HG03558 (cell line): Measurements from ENCODE around the gene TCF4.

ENCODE experiments used
- ATAC-seq: cut with Tn5 transposase; IDR thresholded peaks from one replicate; pipeline ENCODE4 v1.9.1; 2021; ENCODE audit warnings: moderate number of reproducible peaks; ENCODE audit not compliant: unreplicated experiment; ENCODE audit errors: extremely low read depth

The TCF4 gene

GRCh38 chr18:55510809-55511208 lies 77.2 kb downstream of the TCF4 start:
- no peak for ATAC-seq

GRCh38 chr18:55509631-55510324 lies 78.2 kb downstream of the TCF4 start:
- peak; percentile 86 for ATAC-seq

DNA sequence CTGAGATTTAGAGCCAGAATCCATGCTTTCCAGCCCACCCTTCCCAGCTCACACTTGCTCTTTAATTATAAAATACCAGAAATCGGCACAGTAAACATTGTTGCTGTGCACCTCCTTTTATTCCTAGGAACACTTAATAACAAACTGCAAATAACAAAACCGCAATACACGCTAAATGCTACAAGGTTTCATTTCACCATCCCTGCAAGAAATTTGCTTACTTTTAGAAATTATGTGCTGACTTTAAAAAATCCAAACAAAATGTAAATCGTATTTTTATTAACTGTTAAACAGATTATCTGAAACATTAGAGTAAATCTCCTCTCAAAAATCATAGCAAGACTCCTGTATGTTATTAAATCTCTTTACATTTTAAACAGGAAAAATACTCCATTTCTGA lies 79.3 kb downstream of the TCF4 start:
- no peak for ATAC-seq

DNA sequence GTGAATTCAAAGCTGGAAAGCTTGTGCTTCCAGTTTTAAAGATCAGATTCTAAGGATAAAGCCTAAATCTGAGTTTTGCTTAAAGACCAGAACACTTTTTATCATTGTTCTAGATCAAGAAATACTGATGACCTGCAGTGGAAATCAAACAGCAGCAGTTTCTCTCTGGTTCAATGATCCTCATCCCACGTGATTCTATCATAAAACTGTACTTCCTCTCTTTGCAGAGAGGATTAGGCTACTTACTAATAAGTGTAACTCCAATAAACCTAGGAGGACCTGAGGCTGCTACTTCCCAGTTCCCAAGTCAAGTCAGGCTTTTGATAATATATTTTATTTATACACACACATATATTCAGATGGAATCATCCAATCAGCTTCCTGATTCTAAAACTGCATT lies 81.9 kb downstream of the TCF4 start:
- no peak for ATAC-seq

- ATAC-seq, result no peak
Observed at GRCh38 chr18:55504808-55505207, 83.2 kb downstream of the TCF4 start.

DNA sequence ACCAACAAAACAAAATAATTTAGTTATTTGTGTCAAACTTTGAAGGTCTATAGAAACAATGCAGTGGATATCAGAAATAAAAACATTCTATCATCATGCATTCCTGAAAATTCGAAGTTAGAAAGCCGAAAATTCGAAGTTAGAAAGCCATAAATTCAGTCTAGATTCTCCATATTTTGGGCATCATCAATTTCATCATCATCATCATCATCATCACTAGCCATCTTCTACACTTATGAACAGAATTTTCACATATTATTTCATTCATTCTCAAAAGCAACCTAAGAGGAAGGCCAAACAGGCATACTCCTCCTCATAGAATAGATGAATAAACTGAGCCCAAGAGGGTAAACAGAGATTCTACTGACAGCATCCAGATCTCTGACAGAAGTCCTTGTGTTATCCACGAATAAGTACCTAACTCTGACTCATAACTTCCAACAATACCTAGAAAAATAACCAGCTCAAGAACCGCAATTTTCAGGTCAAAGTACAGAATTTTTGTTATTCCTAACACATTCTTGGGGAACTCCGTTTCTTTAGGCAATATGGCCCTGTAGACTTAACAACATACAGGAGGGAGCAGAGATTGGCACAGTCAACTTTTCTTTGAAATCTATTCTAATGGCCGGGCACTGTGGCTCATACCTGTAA lies 84.7 kb downstream of the TCF4 start:
- no peak for ATAC-seq

- no peak for ATAC-seq
Observed at GRCh38 chr18:55501982-55502710, 85.8 kb downstream of the TCF4 start.

GRCh38 chr18:55501579-55501978 lies 86.4 kb downstream of the TCF4 start:
- ATAC-seq, result no peak

DNA sequence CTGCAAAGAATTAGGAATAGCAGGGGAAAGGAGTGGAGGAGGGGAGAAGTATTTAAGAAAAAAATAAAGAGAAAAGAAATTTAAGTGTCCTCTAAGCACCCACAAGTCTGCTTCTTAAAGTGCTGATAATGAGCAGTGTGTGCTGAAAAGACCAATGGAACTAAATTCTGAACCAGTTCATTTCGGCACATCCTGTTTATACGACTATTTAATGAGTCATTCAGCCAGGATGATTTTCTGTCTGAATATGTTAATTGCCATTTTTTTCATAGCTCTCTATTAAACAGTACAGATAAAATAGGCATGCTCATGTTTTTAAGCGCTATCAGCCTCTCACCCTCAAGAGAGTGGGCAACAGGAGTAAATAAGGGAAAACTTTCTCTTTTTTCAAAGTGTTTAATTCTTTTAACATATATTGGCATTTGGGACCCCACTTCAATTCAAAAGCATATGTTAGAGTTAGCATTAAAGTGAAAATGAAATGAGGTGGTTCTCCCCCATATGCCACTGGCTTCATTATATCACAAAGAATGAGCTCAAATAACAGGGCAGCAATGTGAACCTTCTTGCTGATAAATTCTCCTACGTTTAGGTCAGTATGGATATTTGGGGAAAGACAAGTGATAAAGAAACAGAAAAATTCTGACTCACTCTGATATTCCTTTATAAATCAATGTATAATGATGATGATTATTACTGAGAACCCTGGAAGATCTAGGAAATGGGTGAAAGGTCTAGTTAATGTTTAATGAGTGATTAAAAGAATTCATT lies 87.5 kb downstream of the TCF4 start:
- ATAC-seq, result no peak

DNA sequence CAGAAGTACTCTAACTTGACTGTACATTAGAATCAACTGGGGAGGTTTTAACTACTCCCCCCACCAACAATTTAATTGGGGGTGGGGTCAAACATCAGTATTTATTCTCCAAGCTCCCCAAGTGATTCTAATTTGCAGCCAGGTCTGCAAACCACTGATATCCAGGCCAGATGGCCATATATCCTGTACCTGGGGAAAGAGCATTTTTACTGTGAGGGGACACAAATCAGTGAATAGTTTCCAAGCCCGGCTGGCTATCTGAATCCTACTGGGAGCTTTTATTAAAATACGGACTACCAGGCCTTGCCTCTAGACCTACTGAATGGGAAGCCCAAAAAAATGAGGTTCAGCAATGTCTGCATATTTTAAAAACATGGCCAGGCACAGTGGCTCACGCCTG lies 88.5 kb downstream of the TCF4 start:
- ATAC-seq, result no peak

DNA sequence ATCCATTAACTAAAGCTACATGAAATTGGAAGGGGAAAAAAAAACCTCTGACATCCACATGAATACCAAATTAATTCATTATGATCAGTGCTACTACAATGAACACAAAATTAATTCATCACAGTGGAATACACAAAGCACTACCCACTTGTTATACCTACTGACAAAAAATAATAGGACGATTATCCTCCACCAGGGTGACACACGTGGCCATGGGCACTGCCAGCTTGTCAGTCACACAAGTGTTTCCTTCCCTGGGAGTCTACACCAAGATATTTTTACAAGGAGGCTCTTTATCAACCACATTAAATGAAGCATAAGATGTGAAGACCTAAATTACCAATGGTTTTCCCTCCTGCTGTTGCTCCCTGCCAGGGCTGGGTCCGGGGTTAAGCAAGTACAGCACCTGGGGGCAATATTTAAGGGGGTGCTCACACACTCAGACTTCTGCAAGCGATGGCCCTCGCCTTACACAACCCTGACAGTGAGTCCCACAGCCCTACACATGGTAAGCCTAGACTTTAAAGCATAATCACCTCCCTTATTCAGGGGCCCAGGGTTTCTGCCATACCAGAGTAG lies 90.1 kb downstream of the TCF4 start:
- no peak for ATAC-seq

DNA sequence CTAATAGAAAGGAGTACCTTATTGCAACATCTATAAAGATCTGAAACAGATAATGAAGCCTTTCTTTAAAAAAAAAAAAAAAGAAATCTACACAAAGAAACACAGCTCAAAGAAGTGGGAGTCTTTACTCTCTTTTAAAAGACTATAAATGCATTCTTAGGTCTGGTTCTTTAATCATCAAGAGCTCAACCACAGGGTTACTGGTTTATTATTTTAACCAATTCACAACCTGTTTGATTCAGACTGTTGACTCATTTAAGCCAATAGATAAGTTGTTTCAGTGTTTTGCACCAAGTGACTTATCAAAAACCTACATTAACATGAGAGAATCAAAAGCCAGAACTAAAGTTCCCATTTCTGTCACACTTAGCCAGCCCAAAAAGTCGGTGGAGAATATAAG lies 93.1 kb downstream of the TCF4 start:
- ATAC-seq, result no peak

DNA sequence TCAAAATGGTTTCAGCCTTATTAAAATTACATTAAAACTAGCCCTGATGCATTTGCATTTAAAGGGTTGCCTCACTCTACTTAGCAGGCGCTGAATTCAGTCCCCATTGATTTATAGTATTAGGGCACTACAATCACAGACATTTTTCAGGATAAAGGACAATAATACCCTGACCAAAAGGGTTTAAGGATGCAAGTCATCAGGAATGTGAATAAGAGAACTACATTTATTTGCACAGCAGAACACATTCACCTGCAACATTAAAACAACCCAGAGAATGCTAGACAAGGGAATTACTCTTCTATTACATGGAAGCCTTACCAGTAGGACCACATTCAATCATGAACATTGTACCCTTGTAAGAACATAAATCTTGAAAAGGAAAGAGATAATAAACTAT lies 93.6 kb downstream of the TCF4 start:
- ATAC-seq, result no peak

DNA sequence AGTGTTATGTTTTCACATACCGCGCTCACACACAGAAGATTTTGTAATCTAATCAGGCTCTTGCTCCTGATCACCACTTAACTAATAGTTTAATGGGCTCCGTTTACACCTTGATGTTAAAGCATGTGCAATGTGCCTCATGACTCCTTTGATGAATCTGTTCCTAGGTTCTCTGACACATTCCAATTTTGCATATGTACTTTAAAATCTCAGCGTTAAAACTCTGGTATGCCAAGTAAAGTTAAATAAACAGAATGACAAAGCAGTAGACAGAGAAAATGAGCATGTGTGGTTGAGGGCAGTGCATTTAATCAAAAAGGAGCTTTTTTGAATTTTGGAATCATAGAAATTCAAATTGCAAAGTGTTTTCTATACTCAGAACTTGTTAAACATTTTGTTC lies 96.4 kb downstream of the TCF4 start:
- no peak for ATAC-seq

- peak; percentile 56 for ATAC-seq
Observed at GRCh38 chr18:55489034-55489986, 98.7 kb downstream of the TCF4 start.

- no peak for ATAC-seq
Observed at GRCh38 chr18:55488473-55488872, 99.5 kb downstream of the TCF4 start.

DNA sequence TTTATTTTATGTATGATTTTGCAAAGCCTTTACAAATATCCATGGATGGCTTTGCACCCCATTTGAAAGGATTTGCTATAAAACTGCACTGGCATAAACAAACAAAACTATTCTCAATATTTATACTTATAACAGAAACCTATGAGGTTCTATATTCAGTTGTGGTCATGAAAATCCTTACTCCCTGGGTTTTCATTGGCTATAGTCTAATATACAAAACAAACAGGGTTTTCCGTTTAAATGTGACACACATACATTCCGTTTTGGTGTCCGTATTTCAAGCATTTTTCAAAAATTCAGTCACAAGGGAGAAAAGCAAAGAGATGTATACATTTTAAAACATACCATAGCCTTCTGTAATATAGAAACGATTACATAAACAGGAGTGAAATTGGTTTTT lies 100.0 kb downstream of the TCF4 start:
- no peak for ATAC-seq

GRCh38 chr18:55486936-55487335 lies 101.1 kb downstream of the TCF4 start:
- ATAC-seq, result no peak

- no peak for ATAC-seq
Observed at GRCh38 chr18:55485666-55486065, 102.3 kb downstream of the TCF4 start.
